Osteoblast (primary cell): ENCODE results near the gene ZNF280C. TPM values are rescaled to one million over a fixed set of nuclear protein-coding genes. Genes with fewer than 3 reads are reported as not detected.

Source experiments
- DNase-seq: peaks from one replicate; pipeline ENCODE4 v3.0.0; 2011; ENCODE audit warnings: low spot score, mixed read lengths; ENCODE audit not compliant: insufficient read length; ENCODE audit errors: missing footprints
- H2AFZ ChIP-seq: 2 replicates; pipeline ENCODE4 v1.6.0; 2011; ENCODE audit warnings: mild to moderate bottlenecking, low read length
- H3K27ac ChIP-seq: 2 replicates; pipeline ENCODE4 v1.5.1; 2011; ENCODE audit warnings: mild to moderate bottlenecking, low read depth, low read length, moderate library complexity
- H3K27me3 ChIP-seq: 2 replicates; pipeline ENCODE4 v1.6.0; 2012; ENCODE audit warnings: mild to moderate bottlenecking, control low read depth, inconsistent platforms, low read length, moderate library complexity; ENCODE audit not compliant: insufficient read depth
- H3K36me3 ChIP-seq: 2 replicates; pipeline ENCODE4 v1.5.1; 2011; ENCODE audit warnings: mild to moderate bottlenecking, low read length, control low read depth, moderate library complexity; ENCODE audit not compliant: insufficient read depth
- H3K4me1 ChIP-seq: 2 replicates; pipeline ENCODE4 v1.5.1; 2011; ENCODE audit warnings: mild to moderate bottlenecking, low read length, control low read depth, moderate library complexity; ENCODE audit not compliant: insufficient read depth
- H3K4me2 ChIP-seq: 2 replicates; pipeline ENCODE4 v1.6.0; 2011; ENCODE audit warnings: mild to moderate bottlenecking, low read length; ENCODE audit not compliant: insufficient read depth
- H3K4me3 ChIP-seq: fragments of 200-600 bp; sonication (generic); 3 replicates; pipeline ENCODE4 v1.5.1; 2012; ENCODE audit warnings: mild to moderate bottlenecking, low read length, inconsistent platforms; ENCODE audit not compliant: insufficient read depth
- H3K79me2 ChIP-seq: 2 replicates; pipeline ENCODE4 v1.6.0; 2012; ENCODE audit warnings: mild to moderate bottlenecking, low read length, control low read depth, inconsistent platforms; ENCODE audit not compliant: insufficient read depth
- H3K9me3 ChIP-seq: 2 replicates; pipeline ENCODE4 v1.5.1; 2011; ENCODE audit warnings: low read depth, low read length, control low read depth
- H4K20me1 ChIP-seq: 2 replicates; pipeline ENCODE4 v1.6.0; 2012; ENCODE audit warnings: mild to moderate bottlenecking, low read length, control low read depth; ENCODE audit not compliant: insufficient read depth
- CTCF ChIP-seq: IDR thresholded peaks from 2 replicates; pipeline ENCODE4 v1.5.1; 2011; ENCODE audit warnings: mild to moderate bottlenecking, low read depth, low read length, moderate library complexity; ENCODE audit errors: extremely low read depth
- small RNA-seq: library from RNA; depleted of rRNA; stranded (forward); fragments of <200 nt; gene quantifications from one replicate; pipeline ENCODE3, GENCODE V24; 2012
- total RNA-seq: library from RNA; depleted of rRNA; stranded (reverse); fragments of >200 nt; gene quantifications from 2 replicates; pipeline ENCODE4 v1.2.3, GENCODE V29; 2012

Gene ZNF280C
- total RNA-seq, 1 donor = 5.4 TPM

- Histone ChIP-seq H4K20me1 (no peaks in the 10 kb centered on the region), H3K36me3 (no peaks in the 10 kb centered on the region), H3K79me2 (peaks cover 7% of the 10 kb centered on the region), H3K4me1 (no peaks in the 10 kb centered on the region), H3K27me3 (no peaks in the 10 kb centered on the region), H2AFZ (no peak overlapping the region), H3K9me3 (no peaks in the 10 kb centered on the region), H3K4me2 (no peak overlapping the region), H3K4me3 (no peak overlapping the region), H3K27ac (no peak overlapping the region)
- no peak for DNase-seq
- TF ChIP-seq CTCF = no peak
These were observed 113.1 kb downstream of the ZNF280C start for GRCh38 chrX:130155564-130155963.

Small RNA genes within 50 kb of the gene (small RNA-seq; reads per million reads assigned to genes)
- gene RNU6-1130P = not detected

Other genes starting within 250 kb of the ZNF280C start
- gene ELF4, start 158.4 kb downstream of the ZNF280C start, total RNA-seq = 24.8 and 25.0 TPM in 2 replicates
- 13.8 and 15.2 TPM in 2 replicates for gene AIFM1, start 103.1 kb downstream of the ZNF280C start, total RNA-seq
- 6.2 and 8.0 TPM in 2 replicates for gene RAB33A, start 96.9 kb downstream of the ZNF280C start, total RNA-seq
- gene SLC25A14, start 71.0 kb upstream of the ZNF280C start, total RNA-seq = 10.9 and 13.3 TPM in 2 replicates
- not detected in 2 replicates for gene GPR119, start 116.8 kb upstream of the ZNF280C start, total RNA-seq
- gene RBMX2, start 133.1 kb upstream of the ZNF280C start, total RNA-seq = 25.0 and 26.5 TPM in 2 replicates